Endodermal cell (in vitro differentiated cells): ENCODE measurements around the gene CTNND2. TPM values are rescaled to one million over a fixed set of nuclear protein-coding genes. Genes with fewer than 3 reads are reported as not detected.

ENCODE experiments used
- DNase-seq: peaks from one replicate; pipeline ENCODE4 v3.0.0-alpha.2; 2017
- H3K27ac ChIP-seq: 2 replicates; pipeline ENCODE4 v1.5.1; 2013; ENCODE audit warnings: mild to moderate bottlenecking, low read depth, low read length, moderate library complexity
- H3K27me3 ChIP-seq: 2 replicates; pipeline ENCODE4 v1.6.1; 2013; ENCODE audit warnings: mild to moderate bottlenecking, low read length, moderate library complexity; ENCODE audit not compliant: insufficient read depth, control insufficient read depth, poor library complexity, severe bottlenecking
- H3K36me3 ChIP-seq: 2 replicates; pipeline ENCODE4 v1.7.0; 2013; ENCODE audit warnings: mild to moderate bottlenecking, low read length, moderate library complexity; ENCODE audit not compliant: control insufficient read depth, insufficient read depth
- H3K4me1 ChIP-seq: one replicate; pipeline ENCODE4 v1.7.0; 2013; ENCODE audit warnings: low read length; ENCODE audit not compliant: control insufficient read depth, insufficient read depth
- H3K4me3 ChIP-seq: 2 replicates; pipeline ENCODE4 v1.5.1; 2013; ENCODE audit warnings: mild to moderate bottlenecking, low read length, moderate library complexity
- H3K9ac ChIP-seq: 2 replicates; pipeline ENCODE4 v1.6.1; 2013; ENCODE audit warnings: mild to moderate bottlenecking, low read length, moderate library complexity; ENCODE audit not compliant: poor library complexity, severe bottlenecking; ENCODE audit errors: extremely low read depth
- H3K9me3 ChIP-seq: 2 replicates; pipeline ENCODE4 v1.6.1; 2013; ENCODE audit warnings: mild to moderate bottlenecking, low read length, moderate library complexity; ENCODE audit not compliant: control insufficient read depth
- H3K27ac Mint-ChIP-seq: 2 replicates; pipeline ENCODE4 v1.8.0; 2020; ENCODE audit warnings: mixed read lengths
- H3K27me3 Mint-ChIP-seq: 2 replicates; pipeline ENCODE4 v1.8.0; 2021; ENCODE audit warnings: mild to moderate bottlenecking, mixed read lengths; ENCODE audit not compliant: insufficient read depth
- H3K36me3 Mint-ChIP-seq: 2 replicates; pipeline ENCODE4 v1.8.0; 2020; ENCODE audit warnings: low read depth, mixed read lengths
- H3K4me1 Mint-ChIP-seq: 2 replicates; pipeline ENCODE4 v1.8.0; 2020; ENCODE audit warnings: mixed read lengths
- H3K4me3 Mint-ChIP-seq: 2 replicates; pipeline ENCODE4 v1.8.0; 2020; ENCODE audit warnings: mild to moderate bottlenecking, moderate library complexity, mixed read lengths
- H3K9me3 Mint-ChIP-seq: 2 replicates; pipeline ENCODE4 v1.8.0; 2020; ENCODE audit warnings: mild to moderate bottlenecking, mixed read lengths
- WGBS, 2 experiments: methylation state at CpG; one replicate each; pipeline versions ENCODE4 v1.1.5 to v1.1.7; 2013; ENCODE audit warnings: missing lambda C conversion rate in 2 of 2, mixed read lengths in 1 of 2; ENCODE audit not compliant: insufficient coverage in 1 of 2, insufficient read length in 1 of 2; 5-methylcytosine and 5-hydroxymethylcytosine counted together
- total RNA-seq, 2 donors: library from RNA; stranded (reverse); fragmentation: NEBNext Ultra II Directional in 1 of 2; extraction: Animal tissue kit (Norgen Biotek cat#: 25700) in 1 of 2; gene quantifications; 2 replicates in 1 of 2; 3 replicates in 1 of 2; pipeline ENCODE4 v1.2.1, GENCODE V29; 2021
- TF ChIP-seq, protein P1 (sequence below): fragments of 200-600 bp; sonication (generic); conservative IDR thresholded peaks from 2 replicates; pipeline ENCODE4 v1.5.0; 2021; ENCODE audit warnings: antibody characterized with exemption, mild to moderate bottlenecking

The CTNND2 gene
- total RNA-seq, 2 donors from 2014 or later: 6.5 to 10.3 TPM

DNA sequence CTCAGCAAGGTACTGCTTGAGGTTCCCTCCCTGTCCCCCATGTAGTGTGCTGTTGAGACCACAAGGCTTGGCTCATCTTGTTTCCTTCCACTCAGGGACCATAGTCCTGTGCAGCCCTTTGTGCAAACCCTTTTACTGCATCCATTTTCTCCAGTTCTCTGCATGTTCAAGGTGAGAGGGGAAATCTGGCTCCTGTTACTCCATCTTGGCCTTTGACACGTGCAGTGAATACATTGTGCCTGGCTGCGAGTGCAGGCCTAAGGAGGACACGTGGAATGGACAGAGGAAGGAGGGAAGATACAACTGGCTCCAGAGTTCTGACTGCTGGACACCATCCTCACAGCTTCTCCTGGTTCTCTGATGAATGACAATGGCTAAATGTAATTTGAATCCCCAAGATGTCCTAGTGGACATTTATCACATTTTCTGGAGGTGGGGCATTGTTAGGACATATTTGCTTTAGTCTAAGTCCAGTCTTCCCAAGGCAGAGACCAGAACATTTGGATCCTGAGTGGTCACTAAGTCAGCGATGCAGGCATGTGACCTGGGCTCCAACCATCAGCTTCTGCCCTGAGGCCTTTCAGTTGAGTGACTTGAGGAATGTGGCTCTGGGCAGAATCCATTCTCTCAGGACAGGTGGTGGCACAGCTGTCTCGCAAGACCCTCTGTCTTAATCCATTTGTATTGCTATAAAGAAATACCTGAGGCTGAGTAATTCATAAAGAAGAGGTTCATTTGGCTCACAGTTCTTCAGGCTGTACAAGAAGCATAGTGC, 954.2 kb downstream of the CTNND2 start:
- H3K27ac Mint-ChIP-seq: no peak overlapping the region
- Histone ChIP-seq H3K4me1 (no peaks in the 10 kb centered on the region), H3K27me3 (no peaks in the 10 kb centered on the region), H3K4me3 (no peak overlapping the region), H3K27ac (no peak overlapping the region), H3K9me3 (peaks cover 6% of the 10 kb centered on the region), H3K36me3 (no peaks in the 10 kb centered on the region), H3K9ac (no peak overlapping the region)
- H3K27me3 Mint-ChIP-seq: peaks cover 5% of the 10 kb centered on the region
- 82 to 91% methylated on average over 2 to 4 of the region's 5 CpGs for WGBS, 2 experiments
- H3K4me1 Mint-ChIP-seq: peaks cover 7% of the 10 kb centered on the region
- DNase-seq: no peak
- H3K4me3 Mint-ChIP-seq: no peak overlapping the region
- peaks cover 5% of the 10 kb centered on the region for H3K9me3 Mint-ChIP-seq
- TF ChIP-seq, protein P1, sequence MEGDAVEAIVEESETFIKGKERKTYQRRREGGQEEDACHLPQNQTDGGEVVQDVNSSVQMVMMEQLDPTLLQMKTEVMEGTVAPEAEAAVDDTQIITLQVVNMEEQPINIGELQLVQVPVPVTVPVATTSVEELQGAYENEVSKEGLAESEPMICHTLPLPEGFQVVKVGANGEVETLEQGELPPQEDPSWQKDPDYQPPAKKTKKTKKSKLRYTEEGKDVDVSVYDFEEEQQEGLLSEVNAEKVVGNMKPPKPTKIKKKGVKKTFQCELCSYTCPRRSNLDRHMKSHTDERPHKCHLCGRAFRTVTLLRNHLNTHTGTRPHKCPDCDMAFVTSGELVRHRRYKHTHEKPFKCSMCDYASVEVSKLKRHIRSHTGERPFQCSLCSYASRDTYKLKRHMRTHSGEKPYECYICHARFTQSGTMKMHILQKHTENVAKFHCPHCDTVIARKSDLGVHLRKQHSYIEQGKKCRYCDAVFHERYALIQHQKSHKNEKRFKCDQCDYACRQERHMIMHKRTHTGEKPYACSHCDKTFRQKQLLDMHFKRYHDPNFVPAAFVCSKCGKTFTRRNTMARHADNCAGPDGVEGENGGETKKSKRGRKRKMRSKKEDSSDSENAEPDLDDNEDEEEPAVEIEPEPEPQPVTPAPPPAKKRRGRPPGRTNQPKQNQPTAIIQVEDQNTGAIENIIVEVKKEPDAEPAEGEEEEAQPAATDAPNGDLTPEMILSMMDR: no peak
- no peaks in the 10 kb centered on the region for H3K36me3 Mint-ChIP-seq

DNA sequence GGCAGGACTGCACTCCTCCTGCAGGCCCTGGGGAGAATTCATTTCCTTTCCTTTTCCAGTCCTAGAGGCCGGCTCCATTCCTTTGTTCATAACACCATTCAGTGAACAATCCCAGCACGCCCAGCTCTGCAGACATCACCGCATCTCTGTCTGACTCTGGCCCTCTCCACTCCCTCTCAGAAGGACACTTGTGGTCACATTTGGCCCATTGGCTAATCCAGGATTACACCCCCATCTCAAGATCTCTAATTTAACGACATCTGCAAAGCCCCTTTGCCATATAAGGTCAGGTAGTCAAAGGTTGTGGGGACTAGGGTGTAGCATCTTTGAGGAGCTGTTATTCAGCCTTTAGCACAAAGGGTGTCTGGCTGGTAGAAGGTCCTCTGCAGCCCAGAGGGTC, 958.2 kb downstream of the CTNND2 start:
- no peak overlapping the region for H3K9ac ChIP-seq
- no peak overlapping the region for H3K4me3 Mint-ChIP-seq
- H3K27ac ChIP-seq: no peak overlapping the region
- peaks cover 5% of the 10 kb centered on the region for H3K27me3 Mint-ChIP-seq
- H3K9me3 ChIP-seq: no peaks in the 10 kb centered on the region
- H3K27me3 ChIP-seq: no peaks in the 10 kb centered on the region
- no peaks in the 10 kb centered on the region for H3K36me3 ChIP-seq
- no peaks in the 10 kb centered on the region for H3K9me3 Mint-ChIP-seq
- no peaks in the 10 kb centered on the region for H3K4me1 ChIP-seq
- 89 to 90% methylated on average over 3 to 4 of the region's 4 CpGs for WGBS, 2 experiments
- H3K36me3 Mint-ChIP-seq: no peaks in the 10 kb centered on the region
- DNase-seq: no peak
- H3K4me3 ChIP-seq: no peak overlapping the region
- H3K27ac Mint-ChIP-seq: no peak overlapping the region
- peaks cover 11% of the 10 kb centered on the region for H3K4me1 Mint-ChIP-seq
- TF ChIP-seq, protein P1: no peak

DNA sequence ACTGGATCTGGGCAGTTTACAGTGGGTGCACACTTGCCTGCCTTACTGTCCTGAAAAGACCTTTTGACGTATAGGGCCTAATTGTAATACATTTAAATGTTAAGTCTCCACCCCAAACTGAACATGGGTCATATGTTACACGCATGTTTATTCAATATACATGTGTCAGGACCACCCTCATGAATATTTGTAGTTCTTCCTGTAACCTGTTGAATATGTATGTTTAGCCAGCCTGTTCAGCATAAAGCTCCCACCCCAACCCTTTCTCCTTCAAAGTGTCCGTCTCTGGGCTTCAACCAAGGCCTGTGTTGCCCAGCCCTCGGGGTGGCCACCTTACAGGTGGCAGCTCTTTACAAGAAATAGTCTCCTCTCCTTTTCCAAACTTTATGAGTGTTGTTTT, 962.3 kb downstream of the CTNND2 start:
- H3K9ac ChIP-seq: no peak overlapping the region
- no peaks in the 10 kb centered on the region for H3K9me3 ChIP-seq
- H3K4me1 ChIP-seq: no peaks in the 10 kb centered on the region
- Mint-ChIP-seq H3K27ac (no peak overlapping the region), H3K4me3 (no peak overlapping the region), H3K4me1 (peaks cover 11% of the 10 kb centered on the region), H3K9me3 (no peaks in the 10 kb centered on the region), H3K36me3 (no peaks in the 10 kb centered on the region), H3K27me3 (no peaks in the 10 kb centered on the region)
- DNase-seq: no peak
- no peaks in the 10 kb centered on the region for H3K27me3 ChIP-seq
- H3K27ac ChIP-seq: no peak overlapping the region
- TF ChIP-seq, protein P1: no peak
- no peak overlapping the region for H3K4me3 ChIP-seq
- WGBS, 2 experiments: 92 to 100% methylated on average over 2 to 4 of the region's 4 CpGs
- H3K36me3 ChIP-seq: no peaks in the 10 kb centered on the region
